K562 (cell line): ENCODE results near the gene TARS2. TPM values are rescaled to one million over a fixed set of nuclear protein-coding genes. Genes with fewer than 3 reads are reported as not detected.

ENCODE experiments used
- BCOR ChIP-seq: fragments of 450-650 bp; IDR thresholded peaks from 2 replicates; pipeline ENCODE4 v1.6.1; 2016
- BMI1 ChIP-seq: fragments of 150-350 bp; IDR thresholded peaks from 2 replicates; pipeline ENCODE4 v1.6.1; 2014; ENCODE audit warnings: low read length
- CCNT2 ChIP-seq: IDR thresholded peaks from 2 replicates; pipeline ENCODE4 v1.6.1; 2011; ENCODE audit warnings: borderline replicate concordance, low read depth, mild to moderate bottlenecking, moderate library complexity, mixed read lengths, low read length; ENCODE audit not compliant: insufficient read length; ENCODE audit errors: extremely low read depth
- GATAD2A ChIP-seq: fragments of 450-650 bp; IDR thresholded peaks from 2 replicates; pipeline ENCODE4 v1.6.1; 2017
- HDAC1 ChIP-seq, 2 experiments: fragments of 450-650 bp; IDR thresholded peaks; 2 replicates each; pipeline ENCODE4 v1.6.1; 2016 to 2017; ENCODE audit warnings: inconsistent platforms in 1 of 2, mild to moderate bottlenecking in 1 of 2, moderate library complexity in 1 of 2
- HINFP ChIP-seq: fragments of 450-650 bp; conservative IDR thresholded peaks from 2 replicates; pipeline ENCODE4 v1.6.1; 2016; ENCODE audit warnings: missing genetic modification characterization, low read depth, mild to moderate bottlenecking, control low read depth, missing compliant biosample characterization
- HOMEZ ChIP-seq: fragments of 250-450 bp; sonication (Bioruptor Pico); IDR thresholded peaks from 2 replicates; pipeline ENCODE4 v1.4.0; 2020; ENCODE audit warnings: mild to moderate bottlenecking, moderate library complexity
- ILF3 ChIP-seq: fragments of 450-650 bp; IDR thresholded peaks from 2 replicates; pipeline ENCODE4 v1.6.1; 2018; ENCODE audit warnings: antibody characterized with exemption, mild to moderate bottlenecking, moderate library complexity, borderline replicate concordance
- IRF9 ChIP-seq: fragments of 450-650 bp; IDR thresholded peaks from 2 replicates; pipeline ENCODE4 v1.6.1; 2016; ENCODE audit warnings: missing biosample characterization, missing genetic modification characterization
- MAZ ChIP-seq, 2 experiments: fragments of 450-650 bp in 1 of 2; sonication (generic) in 1 of 2; formaldehyde crosslinking; IDR thresholded peaks in 1 of 2; conservative IDR thresholded peaks in 1 of 2; 2 replicates each; pipeline versions ENCODE4 v1.4.0 to v1.5.0; 2020; ENCODE audit warnings: mild to moderate bottlenecking in 1 of 2, missing genetic modification reagents in 1 of 2
- NR4A1 ChIP-seq, 2 experiments: fragments of 250-450 bp in 1 of 2; fragments of 450-650 bp in 1 of 2; sonication (Bioruptor Pico) in 1 of 2; IDR thresholded peaks; 2 replicates each; pipeline versions ENCODE4 v1.4.0 to v1.6.1; 2016 to 2020; ENCODE audit warnings: mild to moderate bottlenecking in 2 of 2, missing compliant biosample characterization in 1 of 2, missing genetic modification characterization in 1 of 2, moderate library complexity in 1 of 2
- POLR2A ChIP-seq: fragments of 450-650 bp; conservative IDR thresholded peaks from 2 replicates; pipeline ENCODE4 v1.6.1; 2016
- SAFB2 ChIP-seq: fragments of 200-400 bp; formaldehyde crosslinking; IDR thresholded peaks from 2 replicates; pipeline ENCODE4 v1.6.1; 2018; ENCODE audit warnings: borderline replicate concordance, low read length, low read depth, moderate library complexity; ENCODE audit not compliant: severe bottlenecking
- SAP30 ChIP-seq: fragments of 200-600 bp; sonication (generic); IDR thresholded peaks from 2 replicates; pipeline ENCODE4 v1.6.1; 2012; ENCODE audit warnings: borderline replicate concordance, low read depth, mild to moderate bottlenecking, moderate library complexity, low read length, control low read depth, inconsistent platforms; ENCODE audit not compliant: insufficient read depth, poor library complexity, severe bottlenecking
- ZBED1 ChIP-seq: IDR thresholded peaks from 2 replicates; pipeline ENCODE4 v1.6.1; 2014
- ZNF436 ChIP-seq: fragments of 250-450, 450-650 bp; sonication (Bioruptor Pico); formaldehyde crosslinking; IDR thresholded peaks from 2 replicates; pipeline ENCODE4 v1.7.0; 2020; ENCODE audit warnings: mild to moderate bottlenecking
- ZNF592 ChIP-seq: fragments of 450-650 bp; IDR thresholded peaks from 2 replicates; pipeline ENCODE4 v1.6.1; 2017; ENCODE audit warnings: antibody characterized with exemption, mild to moderate bottlenecking
- ZNF696 ChIP-seq: fragments of 250-450 bp; sonication (Bioruptor Pico); conservative IDR thresholded peaks from 2 replicates; pipeline ENCODE4 v1.4.0; 2020; ENCODE audit warnings: mild to moderate bottlenecking, moderate library complexity
- polyA plus RNA-seq, 8 experiments: library from polyadenylated mRNA; depleted of rRNA in 4 of 8; stranded (reverse) in 5 of 8; unstranded in 3 of 8; fragments of >200 nt; fragmentation: Nextera tagmentation in 2 of 8; fragmentation: Illumina TruSeq in 1 of 8; extraction: Ambion mirVana in 2 of 8; extraction: Trizol in 1 of 8; gene quantifications; 2 replicates each; pipeline versions ENCODE4 v1.2.1 to v1.2.3, GENCODE V29; 2011 to 2014; ENCODE audit warnings: inconsistent platforms in 1 of 8, missing spikeins in 1 of 8
- total RNA-seq, 7 experiments: library from RNA; depleted of rRNA in 6 of 7; stranded (reverse); fragments of >200 nt in 6 of 7; fragmentation: Illumina TruSeq in 2 of 7; extraction: Trizol in 2 of 7; gene quantifications; 2 replicates each; pipeline versions ENCODE4 v1.2.1 to v1.2.3, GENCODE V29; 2011 to 2021; ENCODE audit warnings: low replicate concordance in 1 of 7

The TARS2 gene
- total and polyA plus RNA-seq, 9 of the 15 experiments (the other 6 are each of a cell fraction or from before 2014, with no cell fraction given): 17.0 to 64.2 (median 39.4) TPM

- peak; percentile 83 to 90 for TF ChIP-seq MAZ (CRISPR knock-in tag; conservative IDR thresholded peaks at IDR 0.05 in 1 of 2, IDR thresholded peaks at IDR 0.05 in 1 of 2)
- peak; percentile 58; the same call in 1 of the 2 replicates for TF ChIP-seq IRF9 (tag)
- TF ChIP-seq BCOR: no peak
- TF ChIP-seq POLR2A: peak; percentile 53; the same call in 1 of the 2 replicates
- TF ChIP-seq CCNT2: peak; percentile 17
- peak in 1 of 2 experiments; percentile 73; a peak in 2 of 4 replicates for TF ChIP-seq HDAC1 (IDR thresholded peaks at IDR 0.05)
- no peak for TF ChIP-seq HOMEZ (CRISPR knock-in tag)
- peak; percentile 48; the same call in 1 of the 2 replicates for TF ChIP-seq ZNF592
- peak; percentile 51 for TF ChIP-seq SAP30
- TF ChIP-seq BMI1: no peak
- no peak for TF ChIP-seq SAFB2
- TF ChIP-seq ZBED1: no peak
- peak; percentile 84; the same call in 1 of the 2 replicates for TF ChIP-seq GATAD2A
- TF ChIP-seq NR4A1 (CRISPR knock-in tag; IDR thresholded peaks at IDR 0.05): no peak
- TF ChIP-seq NR4A1 (tag; IDR thresholded peaks at IDR 0.05): no peak
- no peak for TF ChIP-seq ZNF436
- TF ChIP-seq HINFP (tag): no peak
- TF ChIP-seq ZNF696 (CRISPR knock-in tag): no peak
- no peak for TF ChIP-seq ILF3
Measured at GRCh38 chr1:150552128-150552910, 65.1 kb downstream of the TARS2 start (continued).
